GM12873 (cell line): ENCODE measurements around the gene USH2A.

Experiments used
- CTCF ChIP-seq: IDR thresholded peaks from 2 replicates; pipeline ENCODE4 v1.5.1; 2012; ENCODE audit warnings: low read depth, mild to moderate bottlenecking, moderate library complexity, low read length, control low read depth; ENCODE audit not compliant: insufficient read depth; ENCODE audit errors: missing control alignments

USH2A gene

GRCh38 chr1:216210081-216210480, 213.2 kb downstream of the USH2A start:
- TF ChIP-seq CTCF = no peak

GRCh38 chr1:216209125-216209524, 214.1 kb downstream of the USH2A start:
- no peak for TF ChIP-seq CTCF

- no peak for TF ChIP-seq CTCF
Measured at GRCh38 chr1:216207154-216207553, 216.1 kb downstream of the USH2A start.

- TF ChIP-seq CTCF = no peak
Measured at GRCh38 chr1:216205176-216205575, 218.1 kb downstream of the USH2A start.

GRCh38 chr1:216201946-216202345, 221.3 kb downstream of the USH2A start:
- TF ChIP-seq CTCF = no peak

- TF ChIP-seq CTCF = no peak
Measured at GRCh38 chr1:216200941-216201340, 222.3 kb downstream of the USH2A start.

GRCh38 chr1:216194721-216195120, 228.5 kb downstream of the USH2A start:
- no peak for TF ChIP-seq CTCF

- TF ChIP-seq CTCF = peak; percentile 22
Measured at GRCh38 chr1:216193839-216194443, 229.3 kb downstream of the USH2A start.
